TTC549 (cell line): ENCODE data around the gene METRNL.
"Not testable (repeated sequence)": the region's sequence is repeated elsewhere in the genome, so short reads cannot be mapped to it uniquely, and the experiment has no call there.

ENCODE experiments used
- FAIRE-seq: peaks from 2 replicates; lab custom pipeline; 2012; peaks lifted over from hg19 to GRCh38; lab: Jason Lieb, UNC

The METRNL gene, protein sequence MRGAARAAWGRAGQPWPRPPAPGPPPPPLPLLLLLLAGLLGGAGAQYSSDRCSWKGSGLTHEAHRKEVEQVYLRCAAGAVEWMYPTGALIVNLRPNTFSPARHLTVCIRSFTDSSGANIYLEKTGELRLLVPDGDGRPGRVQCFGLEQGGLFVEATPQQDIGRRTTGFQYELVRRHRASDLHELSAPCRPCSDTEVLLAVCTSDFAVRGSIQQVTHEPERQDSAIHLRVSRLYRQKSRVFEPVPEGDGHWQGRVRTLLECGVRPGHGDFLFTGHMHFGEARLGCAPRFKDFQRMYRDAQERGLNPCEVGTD

DNA sequence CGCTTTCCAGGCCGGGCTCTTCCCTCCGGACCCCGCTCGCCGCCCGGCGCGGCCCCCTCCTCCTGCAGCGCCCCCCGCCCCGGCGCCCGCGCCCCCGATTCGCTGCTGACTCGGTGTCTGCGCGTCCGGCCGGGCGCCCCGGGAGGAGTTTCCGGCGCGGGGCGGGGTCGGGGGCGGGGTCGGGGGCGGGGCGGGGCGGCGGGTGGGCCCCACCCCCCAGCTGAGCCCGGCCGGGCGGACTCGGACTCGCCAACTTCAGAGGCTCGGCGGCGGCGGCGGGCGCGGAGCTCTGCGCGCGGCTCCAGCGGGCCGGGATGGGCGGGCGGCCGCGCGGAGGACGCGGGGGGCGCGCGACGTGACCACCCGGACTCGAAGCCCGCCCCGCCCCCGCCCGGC lies at the start of gene METRNL:
METRNL (plus strand) TSS at position 258 of the 396 bp plus-strand sequence. CDS start 207 bp downstream, outside the sequence.
- FAIRE-seq: no peak

DNA sequence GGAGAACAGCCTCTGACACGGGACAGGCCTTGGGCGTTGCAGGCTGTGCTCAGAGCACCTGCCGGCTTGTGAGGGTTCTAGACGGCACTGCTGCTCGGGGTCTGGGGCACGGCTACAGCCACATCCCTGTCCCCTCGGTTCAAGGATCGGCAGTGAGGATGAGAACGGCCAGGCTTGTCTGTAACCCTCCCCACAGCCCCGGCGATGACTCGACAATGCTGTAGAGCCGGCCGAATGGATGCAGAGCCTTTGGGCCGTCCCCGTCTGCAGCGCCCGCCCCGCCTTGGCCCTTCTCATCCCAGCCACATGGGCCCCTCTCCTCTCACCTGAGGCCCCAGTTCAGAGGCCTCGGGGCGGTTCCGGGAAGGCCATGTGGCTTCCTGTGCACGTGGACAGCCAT lies 49.0 kb upstream of the METRNL start:
- FAIRE-seq: no peak

DNA sequence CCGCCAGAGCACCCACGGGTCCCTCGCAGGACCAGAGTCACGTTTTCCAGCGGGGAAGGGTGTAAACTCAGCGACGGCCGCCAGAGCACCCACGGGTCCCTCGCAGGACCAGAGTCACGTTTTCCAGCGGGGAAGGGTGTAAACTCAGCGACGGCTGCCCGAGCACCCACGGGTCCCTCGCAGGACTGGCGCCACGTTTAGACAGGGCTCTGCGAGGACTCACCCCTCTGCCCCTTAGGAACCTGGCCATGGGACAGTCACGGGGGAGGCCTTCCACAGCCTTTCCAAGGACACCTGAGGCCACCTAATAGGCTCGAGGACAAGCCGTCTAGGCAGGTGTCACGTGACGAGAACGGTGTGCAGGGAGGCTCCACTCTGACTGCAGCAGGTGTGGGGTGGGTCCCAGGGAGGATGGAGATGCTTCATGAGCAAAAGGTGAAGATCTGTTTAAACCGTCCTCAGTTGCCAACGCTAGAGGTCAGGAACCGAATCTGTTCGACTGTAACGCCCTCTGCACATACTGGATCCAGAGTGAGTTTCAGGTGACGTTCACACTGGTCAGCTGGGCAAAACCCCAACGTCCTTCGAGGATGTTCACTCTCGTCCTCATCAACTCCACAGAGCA lies 48.0 kb upstream of the METRNL start:
- no peak for FAIRE-seq

DNA sequence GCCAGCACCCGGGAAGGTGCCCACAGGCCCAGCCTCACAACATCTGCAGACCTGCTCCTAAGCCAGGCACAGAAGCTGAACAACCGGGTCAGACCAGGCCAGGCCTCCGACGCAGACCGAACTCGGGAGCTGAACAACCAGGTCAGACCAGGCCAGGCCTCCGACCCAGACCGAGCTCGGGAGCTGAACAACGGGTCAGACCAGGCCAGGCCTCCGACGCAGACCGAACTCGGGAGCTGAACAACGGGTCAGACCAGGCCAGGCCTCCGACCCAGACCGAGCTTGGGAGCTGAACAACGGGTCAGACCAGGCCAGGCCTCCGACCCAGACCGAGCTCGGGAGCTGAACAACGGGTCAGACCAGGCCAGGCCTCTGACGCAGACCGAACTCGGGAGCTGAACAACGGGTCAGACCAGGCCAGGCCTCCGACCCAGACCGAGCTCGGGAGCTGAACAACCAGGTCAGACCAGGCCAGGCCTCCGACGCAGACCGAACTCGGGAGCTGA lies 47.4 kb upstream of the METRNL start:
- FAIRE-seq: not testable (repeated sequence)

DNA sequence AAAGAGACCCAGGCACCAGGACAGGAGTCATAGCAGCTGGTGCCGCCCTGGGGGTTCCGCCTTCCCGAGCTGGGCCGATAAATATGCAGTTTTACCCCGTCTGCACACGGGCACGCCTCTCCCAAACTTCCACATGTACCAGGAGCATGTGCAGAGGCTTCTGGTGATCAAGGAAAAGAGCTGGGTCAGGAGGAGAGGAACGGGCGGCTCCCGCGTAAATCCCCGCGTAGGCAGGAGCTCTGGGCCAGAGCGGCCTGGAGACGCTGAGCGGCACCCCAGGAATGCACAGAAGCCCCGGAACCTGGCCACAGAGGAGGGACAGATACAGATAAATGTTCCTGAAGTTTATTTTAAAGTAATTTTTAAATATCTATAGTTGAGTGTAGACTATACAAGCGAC lies 46.6 kb upstream of the METRNL start:
- no peak for FAIRE-seq

DNA sequence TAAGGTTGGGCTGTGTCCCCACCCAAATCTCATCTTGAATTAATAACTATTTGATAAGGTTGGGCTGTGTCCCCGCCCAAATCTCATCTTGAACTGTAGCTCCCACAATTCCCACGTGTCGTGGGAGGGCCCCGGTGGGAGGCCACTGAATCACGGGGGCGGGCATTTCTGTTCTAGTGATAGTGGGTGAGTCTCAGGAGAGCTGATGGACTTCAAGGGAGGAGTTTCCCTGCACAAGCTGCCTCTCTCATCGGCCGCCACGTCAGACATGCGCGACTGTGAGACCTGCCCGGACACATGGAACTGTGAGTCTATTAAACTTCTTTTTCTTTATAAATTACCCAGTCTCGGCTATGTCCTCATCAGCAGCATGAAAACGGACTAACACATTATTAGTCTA lies 44.9 kb upstream of the METRNL start:
- no peak for FAIRE-seq

DNA sequence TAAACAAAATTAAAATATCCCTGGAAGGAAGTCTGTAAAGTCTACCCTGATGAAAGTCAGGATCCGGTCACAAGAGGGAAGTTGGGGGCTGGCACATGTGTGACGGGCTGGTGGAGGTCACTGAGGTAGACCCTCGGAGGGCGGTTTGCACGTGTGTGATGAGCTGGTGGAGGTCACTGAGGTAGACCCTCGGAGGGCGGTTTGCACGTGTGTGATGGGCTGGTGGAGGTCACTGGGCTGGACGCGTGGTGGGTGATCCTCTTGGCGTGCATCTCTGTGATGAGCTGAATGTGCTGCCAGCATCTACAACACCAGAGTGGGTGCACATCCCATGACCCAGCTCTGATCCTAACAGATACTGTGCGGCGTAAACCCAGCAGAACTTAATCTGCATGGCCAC lies 43.7 kb upstream of the METRNL start:
- FAIRE-seq: no peak

DNA sequence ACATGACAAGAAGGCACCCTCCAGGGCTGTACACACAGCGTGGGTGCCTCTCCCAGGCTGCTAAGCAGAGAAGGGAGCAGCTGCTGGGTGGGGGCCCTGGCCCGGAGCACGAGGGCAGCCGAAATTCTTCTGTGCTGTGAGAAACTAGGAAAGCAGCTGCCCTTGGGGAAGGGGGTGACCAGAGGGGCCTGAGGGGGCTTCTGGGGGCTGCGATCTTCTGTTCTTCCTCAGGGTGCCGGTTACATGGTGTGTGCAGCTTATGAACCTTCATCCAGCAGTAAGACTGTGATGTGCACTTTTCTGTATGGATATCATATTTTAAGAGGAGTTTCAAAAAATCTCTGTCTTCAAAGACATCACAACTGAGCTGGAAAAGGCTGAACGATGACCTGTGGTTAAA lies 43.2 kb upstream of the METRNL start:
- no peak for FAIRE-seq

DNA sequence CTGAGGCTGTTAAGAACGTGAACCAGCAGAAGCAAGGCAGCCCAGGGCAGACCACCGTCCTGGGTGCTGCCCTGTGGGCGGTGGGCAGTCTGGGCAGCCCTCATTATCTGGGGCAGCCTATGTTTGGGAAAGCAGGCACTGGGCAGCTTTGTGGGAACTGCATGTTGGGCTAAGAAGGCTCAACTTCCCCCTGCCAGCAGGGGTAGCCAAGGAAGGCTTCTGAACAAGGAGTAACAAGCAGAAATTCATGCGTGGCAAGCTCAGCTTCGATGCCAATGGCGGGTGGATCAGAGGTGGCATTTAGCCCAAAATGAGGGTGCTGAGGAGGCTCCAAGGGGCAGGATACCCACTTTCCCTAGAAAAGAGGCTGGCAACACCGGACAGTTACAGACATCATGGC lies 42.7 kb upstream of the METRNL start:
- FAIRE-seq: no peak

DNA sequence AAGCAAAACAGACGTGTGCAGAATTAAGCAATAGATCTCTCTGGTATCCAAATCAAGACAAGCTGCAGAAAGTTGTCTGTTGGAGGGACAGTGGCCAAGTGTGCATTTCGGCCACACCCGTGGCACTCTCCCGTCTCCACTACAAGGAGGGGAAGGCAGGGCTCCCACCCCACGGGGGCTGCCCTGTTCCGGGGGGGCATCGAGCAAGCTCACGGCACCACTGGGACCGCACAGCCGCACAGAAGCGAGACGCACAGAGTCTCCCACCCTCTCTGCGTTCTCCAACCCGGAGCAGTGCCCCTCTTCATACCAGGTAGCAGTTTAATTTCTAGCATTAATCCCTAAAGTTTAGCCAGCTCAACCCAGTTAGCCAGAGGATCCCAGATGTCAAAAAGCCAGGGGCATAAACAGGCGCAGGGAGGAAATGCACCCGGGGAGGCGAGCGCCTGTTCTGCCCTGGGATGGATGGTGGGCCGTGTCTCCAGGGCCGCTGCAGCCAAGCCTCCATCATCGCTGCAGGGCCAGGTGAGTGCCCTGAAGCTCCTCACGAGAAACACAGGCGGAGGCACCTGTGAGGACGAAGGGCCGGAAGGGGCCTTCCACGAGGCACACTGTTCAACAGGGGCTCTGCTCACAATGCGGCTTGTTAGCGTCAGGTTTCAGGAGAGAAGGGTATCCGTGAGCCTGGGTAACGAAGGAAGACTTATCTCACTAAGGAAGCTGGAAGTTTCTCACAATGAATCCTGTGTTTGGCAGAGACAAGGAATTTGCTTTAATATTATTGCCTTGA lies 42.1 kb upstream of the METRNL start:
- FAIRE-seq: no peak

DNA sequence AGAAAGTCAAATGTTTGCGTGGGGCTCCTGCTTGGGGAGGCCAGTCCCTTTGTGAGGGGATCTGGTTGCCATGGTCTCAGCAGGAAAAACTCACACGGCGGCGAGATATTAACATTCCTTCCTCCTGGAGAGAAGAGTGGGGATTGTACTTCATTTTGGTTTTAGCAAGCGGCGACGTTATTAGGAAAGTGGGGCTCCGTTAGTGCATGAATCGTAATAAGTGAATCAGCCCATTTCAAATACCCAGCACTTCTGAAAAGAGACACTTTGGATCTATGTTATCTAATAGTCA lies 41.6 kb upstream of the METRNL start:
- no peak for FAIRE-seq

DNA sequence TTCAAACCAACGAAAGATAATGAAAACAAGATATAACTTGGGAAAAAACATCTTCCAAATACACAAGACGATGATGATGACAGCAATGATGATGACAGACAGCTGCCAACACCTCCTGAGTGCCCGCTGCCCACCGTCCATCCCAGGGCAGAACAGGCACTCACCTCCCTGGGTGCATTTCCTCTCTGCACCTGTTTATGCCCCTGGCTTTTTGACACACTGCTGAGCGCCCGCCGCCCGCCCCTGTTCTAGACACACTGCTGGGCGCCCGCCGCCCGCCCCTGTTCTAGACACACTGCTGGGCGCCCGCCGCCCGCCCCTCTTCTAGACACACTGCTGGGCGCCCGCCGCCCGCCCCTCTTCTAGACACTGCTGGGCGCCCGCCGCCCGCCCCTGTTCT lies 40.4 kb upstream of the METRNL start:
- not testable (repeated sequence) for FAIRE-seq

DNA sequence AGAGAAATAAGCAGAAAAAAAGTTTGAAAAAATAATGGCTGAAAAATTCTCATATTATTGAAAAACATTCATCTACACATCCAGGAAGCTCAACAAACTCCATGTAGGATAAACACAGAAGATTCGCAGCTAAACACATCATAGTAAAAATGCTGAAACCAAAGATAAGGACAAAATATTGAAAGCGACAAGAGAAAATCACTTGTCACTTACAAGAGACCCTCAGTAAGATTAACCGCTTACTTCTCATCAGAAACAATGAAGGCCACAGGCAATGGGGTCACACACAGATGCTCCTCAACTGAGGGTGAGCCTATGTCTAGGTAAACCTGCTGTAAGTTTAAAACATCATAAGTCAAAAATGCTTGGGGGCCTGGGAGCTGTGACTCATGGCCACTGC lies 38.1 kb upstream of the METRNL start:
- FAIRE-seq: no peak

DNA sequence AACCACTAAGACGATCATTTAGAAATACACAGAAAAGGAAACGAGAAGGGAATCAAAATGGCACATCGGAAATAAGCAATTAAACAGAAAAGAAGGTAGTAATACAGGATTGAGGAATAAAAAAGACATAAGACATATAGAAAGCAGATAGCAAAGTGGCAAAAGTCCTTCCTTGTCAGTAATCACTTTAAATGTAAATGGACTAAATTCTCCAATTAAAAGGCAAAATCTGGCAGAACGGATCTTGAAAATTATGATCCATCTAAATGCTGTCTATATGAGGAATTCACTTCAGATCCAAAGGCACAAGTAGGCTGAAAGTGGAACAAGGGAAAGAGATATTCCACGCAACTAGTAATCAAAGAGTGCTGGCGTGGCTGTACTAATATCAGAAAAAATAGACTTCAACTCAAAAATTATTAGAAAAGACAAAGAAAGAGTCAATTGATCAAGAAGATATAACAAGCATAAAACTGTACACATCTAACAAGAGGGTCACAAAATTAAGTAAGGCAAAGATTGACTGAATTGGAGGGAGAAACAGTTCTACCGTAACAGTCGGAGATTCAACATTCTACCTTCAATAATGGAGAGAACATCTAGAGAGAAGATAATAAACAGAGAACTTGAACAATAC lies 36.8 kb upstream of the METRNL start:
- FAIRE-seq: no peak

DNA sequence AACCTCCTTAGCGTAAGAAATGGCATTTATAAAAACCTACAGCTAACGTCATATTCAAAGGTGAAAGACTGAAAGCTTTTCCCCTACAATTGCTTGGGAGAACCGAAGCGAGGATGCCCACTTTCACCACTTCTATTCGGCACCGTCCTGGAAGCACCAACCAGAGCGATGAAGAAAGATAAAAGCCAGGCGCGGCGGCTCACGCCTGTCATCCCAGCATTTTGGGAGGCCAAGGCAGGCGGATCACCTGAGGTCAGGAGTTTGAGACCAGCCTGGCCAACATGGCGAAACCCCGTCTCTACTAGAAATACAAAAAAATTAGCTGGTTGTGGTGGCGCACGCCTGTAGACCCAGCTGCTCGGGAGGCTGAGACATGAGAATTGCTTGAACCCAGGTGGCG lies 34.9 kb upstream of the METRNL start:
- FAIRE-seq: not testable (repeated sequence)

DNA sequence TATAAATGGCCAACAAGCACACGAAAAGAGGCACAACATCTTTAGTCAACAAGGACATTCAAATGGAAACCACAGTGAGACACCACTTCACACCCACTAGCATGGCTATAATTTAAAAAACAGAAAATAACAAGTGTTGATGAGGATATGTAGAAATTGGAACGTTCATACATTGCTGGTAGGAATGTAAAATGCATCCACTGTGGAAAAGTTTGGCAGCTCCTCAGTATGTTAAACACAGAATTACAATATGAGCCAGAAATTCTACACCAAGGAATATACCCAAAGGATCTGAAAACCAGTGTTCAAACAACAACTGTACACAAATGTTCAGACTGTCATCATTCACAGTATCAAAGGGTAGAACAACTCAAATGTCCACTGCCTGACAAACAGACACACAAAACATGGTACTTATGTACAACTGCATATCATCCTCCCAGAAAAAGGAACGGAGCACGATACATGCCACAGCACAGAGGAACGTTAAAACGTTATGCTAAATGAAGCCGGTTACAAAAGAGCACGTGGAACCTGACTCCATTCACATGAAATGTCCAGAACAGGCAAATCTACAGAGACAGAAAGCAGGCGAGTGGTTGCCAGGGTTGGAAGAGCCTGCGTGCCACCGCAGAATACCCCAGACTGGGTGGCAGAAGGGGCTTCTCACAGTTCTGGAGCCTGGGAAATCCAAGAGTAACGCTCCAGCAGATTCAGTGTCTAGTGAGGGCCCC lies 32.8 kb upstream of the METRNL start:
- no peak for FAIRE-seq

DNA sequence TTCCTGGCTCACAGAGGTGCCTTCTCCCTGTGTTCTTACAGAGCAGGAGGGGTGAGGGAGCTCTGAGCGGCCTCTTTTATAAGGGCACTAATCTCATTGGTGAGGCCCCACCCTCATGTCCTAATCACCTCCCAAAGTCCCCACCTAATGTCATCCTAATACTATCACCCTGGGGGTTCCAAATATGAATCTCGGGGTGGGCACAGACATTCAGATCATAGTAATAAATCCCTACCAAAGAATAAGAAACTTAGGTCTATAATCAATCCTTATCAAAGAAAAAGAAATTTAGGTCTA lies 32.3 kb upstream of the METRNL start:
- FAIRE-seq: no peak

DNA sequence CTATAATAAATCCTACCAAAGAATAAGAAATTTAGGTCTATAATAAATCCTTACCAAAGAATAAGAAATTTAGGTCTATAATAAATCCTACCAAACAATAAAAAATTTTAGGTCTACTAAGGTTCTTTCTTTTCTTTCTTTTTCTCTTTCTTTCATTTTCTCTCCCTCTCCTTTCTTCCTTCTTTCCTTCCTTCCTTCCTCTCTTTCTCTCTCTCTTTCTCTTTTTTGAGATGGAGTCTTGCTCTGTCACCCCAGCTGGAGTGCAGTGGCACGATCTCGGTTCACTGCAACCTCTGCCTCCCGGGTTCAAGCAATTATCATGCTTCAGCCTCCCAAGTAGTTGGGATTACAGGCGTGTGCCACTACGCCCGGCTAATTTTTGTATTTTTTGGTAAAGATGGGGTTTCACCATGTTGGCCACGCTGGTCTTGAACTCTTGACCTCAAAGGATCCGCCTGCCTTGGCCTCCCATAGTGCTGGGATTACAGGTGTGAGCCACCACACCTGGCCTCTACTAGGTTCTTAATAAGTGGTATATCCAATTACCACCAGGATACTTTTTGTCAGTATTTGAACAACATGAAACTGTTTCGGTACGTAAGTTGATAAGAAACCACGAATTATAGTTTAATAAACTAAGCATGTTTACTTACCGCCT lies 31.5 kb upstream of the METRNL start:
- FAIRE-seq: not testable (repeated sequence)

DNA sequence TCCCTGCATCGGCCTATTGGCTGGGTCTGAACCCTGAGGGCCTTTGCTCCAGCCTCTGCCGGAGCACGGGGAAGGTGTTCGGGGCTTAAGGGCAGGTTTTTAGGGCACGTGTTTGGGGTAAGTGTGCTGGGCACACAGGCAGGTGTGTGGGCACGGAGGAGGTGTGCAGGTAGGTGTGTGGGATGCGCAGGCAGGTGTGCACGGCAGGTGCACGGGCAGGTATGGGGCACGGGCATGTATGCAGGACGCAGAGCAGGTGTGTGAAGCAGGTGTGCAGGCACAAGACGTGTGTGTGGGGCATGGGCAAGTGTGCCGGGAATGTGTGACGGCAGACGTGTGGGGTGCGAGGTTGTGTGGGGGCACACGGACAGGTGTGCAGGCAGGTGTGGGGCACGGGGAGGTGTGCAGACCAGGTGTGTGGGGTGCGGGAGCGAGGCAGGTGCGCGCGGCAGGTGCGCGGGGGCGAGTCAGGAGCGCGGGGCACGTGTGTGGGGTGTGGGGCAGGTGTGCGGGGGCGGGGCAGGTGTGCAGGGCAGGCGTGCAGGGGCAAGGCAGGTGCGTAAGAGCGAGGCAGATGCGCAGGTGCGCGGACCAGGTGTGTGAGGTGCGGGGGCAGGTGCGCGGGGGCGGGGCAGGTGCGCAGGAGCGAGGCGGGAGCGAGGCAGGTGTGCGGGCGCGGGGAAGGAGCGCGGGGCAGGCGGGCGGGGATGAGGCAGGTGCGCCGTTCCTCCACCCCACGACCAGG lies 28.6 kb upstream of the METRNL start:
- no peak for FAIRE-seq

DNA sequence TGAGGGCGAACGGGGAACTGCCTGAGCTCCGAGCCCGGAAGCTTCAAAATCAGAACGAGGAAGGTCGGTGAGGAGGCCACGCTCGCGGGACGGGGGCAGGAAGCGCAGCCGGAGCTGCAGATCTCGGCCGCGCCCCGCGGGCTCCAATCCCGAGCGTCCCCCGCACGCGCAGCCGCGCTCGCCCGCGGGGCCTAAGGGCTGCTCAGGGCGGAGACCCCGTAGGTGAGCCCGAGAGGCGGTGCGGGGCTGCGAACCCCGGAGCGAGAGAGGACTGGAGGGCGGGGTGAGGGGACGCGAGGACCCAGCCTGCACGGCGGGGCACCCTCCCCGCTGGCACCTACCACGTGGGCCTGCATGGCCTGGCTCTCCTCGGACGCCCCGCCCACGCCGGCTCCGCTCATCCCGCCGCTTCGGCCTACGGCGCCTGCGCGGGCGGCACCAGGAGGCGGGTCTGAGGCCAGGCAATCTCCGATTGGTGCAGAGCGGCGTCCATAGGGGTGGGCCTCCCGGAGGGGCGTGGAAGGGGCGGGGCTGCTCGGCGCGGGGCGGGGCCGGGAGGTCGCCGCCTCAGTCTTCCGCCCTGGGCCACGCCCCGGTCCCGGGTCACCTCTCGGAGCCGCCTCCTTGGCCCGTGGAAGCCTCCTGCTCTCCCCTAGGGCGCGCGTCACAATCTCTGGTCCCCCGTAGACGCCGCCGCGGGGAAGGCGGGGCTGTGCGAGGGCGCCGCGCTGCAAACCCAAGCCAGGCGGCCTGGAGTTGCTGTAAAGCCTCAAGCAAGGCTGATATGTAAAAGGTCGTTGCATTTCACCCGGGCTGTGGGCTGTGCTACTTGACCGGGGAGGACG lies 27.8 kb upstream of the METRNL start:
- no peak for FAIRE-seq
